Measurements from ENCODE around the gene UBE2R2.

GRCh38 chr9:33787839-33788238 is 29.1 kb upstream of the UBE2R2 start:
- peak in 1 of 3 experiments; percentile 14; a peak in 1 of 4 replicates for TF ChIP-seq CTCF (IDR thresholded peaks at IDR 0.05; ENCODE audit: control extremely low read depth in 1 of 3, insufficient read depth in 1 of 3, low read depth in 1 of 3, low read length in 3 of 3)
- no peak for TF ChIP-seq EP300 (IDR thresholded peaks at IDR 0.05; ENCODE audit: borderline replicate concordance in 1 of 2, low read depth in 2 of 2, low read length in 2 of 2)
- TF ChIP-seq POLR2A (IDR thresholded peaks at IDR 0.05; ENCODE audit: control extremely low read depth in 1 of 2, low read depth in 2 of 2, low read length in 2 of 2), result no peak
- no peak for TF ChIP-seq JUN (IDR thresholded peaks at IDR 0.05; ENCODE audit: low read depth, low read length)
- TF ChIP-seq RAD21 (IDR thresholded peaks at IDR 0.05 in 1 of 2, conservative IDR thresholded peaks at IDR 0.05 in 1 of 2; ENCODE audit: low read depth in 2 of 2, low read length in 2 of 2), result no peak
- TF ChIP-seq MAFK (IDR thresholded peaks at IDR 0.05; ENCODE audit: low read depth, low read length), result no peak
- TF ChIP-seq YY1 (IDR thresholded peaks at IDR 0.05; ENCODE audit: low read depth, low read length), result no peak
- TF ChIP-seq TAF1 (IDR thresholded peaks at IDR 0.05; ENCODE audit: low read depth, low read length), result no peak
- TF ChIP-seq SIN3A (conservative IDR thresholded peaks at IDR 0.05 in 1 of 2, IDR thresholded peaks at IDR 0.05 in 1 of 2; ENCODE audit: low read depth in 1 of 2, low read length in 2 of 2), result no peak
- no peak for TF ChIP-seq ASH2L (IDR thresholded peaks at IDR 0.05; ENCODE audit: low read length)
- no peak for TF ChIP-seq EZH2 (IDR thresholded peaks at IDR 0.05; ENCODE audit: low read depth, low read length, severe bottlenecking)
- TF ChIP-seq CHD2 (IDR thresholded peaks at IDR 0.05; ENCODE audit: low read length), result no peak
- TF ChIP-seq MAX (IDR thresholded peaks at IDR 0.05), result no peak
- no peak for TF ChIP-seq SP1 (IDR thresholded peaks at IDR 0.05; ENCODE audit: low read depth, low read length)
